SKM-1 treated with dmso at 0.1 percent for 144 hours (cell line): ENCODE measurements around the gene TSPAN14.

Experiments used
- DNase-seq: peaks from one replicate; lab custom pipeline; 2025; ENCODE audit not compliant: unreplicated experiment; lab: John Stamatoyannopoulos, UW

Gene TSPAN14

DNA sequence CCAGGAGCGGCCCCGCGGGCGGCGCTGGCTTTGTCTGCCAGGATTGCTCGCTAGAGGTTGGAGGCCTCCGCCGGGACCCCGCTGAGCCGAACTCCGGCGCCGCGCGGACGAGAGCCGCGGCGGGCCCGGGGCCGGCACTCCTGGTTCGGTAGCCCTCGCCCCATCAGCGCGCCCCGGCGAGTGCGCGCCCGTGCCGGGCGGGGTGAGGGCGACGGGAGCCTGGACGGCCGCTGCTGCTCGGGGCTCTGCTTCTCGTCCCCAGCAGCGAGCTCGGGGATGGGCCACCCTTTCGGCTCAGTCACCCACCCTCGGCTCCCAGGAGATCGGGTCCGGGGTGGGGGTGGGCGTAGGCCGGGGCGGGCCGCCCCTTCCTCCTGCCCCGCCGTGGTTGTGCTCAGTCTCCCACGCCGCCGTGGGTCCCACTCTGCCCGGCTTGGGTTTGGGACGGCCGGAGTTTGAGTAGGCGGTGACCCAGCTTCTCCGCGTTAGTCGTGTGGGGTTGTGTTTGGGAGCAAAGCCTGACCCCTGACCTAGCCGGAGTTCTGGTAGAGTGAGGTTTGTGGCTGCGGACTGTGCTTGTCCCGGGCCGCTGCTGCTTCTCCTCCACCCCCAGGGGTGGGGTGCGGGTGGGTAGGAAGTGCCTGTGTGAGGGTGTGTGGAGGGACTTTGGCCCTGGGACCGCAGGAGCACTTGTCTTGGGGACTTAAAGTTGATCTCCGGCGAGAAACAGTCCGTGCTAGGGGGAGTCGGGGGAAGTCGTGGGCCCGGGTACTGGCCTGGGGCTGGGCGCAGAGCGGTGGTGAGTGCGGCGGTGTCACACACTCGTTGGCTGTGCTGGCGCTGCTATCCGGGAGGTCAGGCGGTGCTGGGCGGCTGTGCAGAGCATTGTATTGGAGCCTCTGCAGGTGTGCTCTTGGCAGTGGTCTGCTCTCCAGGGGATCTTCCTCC, 677 bp downstream of the TSPAN14 start:
- no peak for DNase-seq

GRCh38 chr10:80455461-80456349, 1.6 kb downstream of the TSPAN14 start:
- no peak for DNase-seq

DNA sequence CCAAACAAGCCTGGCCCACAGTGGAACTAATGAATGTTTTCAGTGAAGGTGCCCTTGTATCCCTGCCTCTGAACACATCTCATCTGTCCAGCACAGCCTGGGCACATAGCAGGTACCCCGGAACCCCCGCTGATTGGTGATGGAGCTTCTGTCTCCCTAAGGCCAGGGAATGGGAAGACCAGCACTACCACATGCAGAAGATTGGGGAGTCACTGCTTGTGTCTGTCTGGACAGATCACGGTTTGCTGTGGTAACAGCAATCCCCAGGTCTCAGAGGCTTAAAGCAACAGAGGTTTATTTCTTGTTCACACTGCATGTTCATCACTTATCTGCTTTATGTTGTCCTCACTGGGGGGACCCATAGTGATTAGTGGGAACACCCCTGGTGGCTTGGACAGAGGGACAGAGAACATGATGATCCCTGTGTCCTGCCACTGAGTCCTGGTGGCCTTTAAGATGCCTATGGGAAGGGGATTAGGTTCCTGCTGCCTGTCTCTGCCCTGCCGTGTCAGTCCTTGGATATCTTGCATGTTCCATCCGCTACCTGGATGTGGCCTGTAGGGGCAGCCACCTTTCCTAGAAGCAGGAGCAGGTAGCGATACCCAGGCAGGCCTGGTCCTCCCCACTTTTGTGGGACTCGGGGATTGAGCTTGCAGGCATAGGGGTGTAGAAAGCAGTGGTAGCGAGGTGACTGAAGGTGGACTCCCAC, 3.6 kb downstream of the TSPAN14 start:
- no peak for DNase-seq

DNA sequence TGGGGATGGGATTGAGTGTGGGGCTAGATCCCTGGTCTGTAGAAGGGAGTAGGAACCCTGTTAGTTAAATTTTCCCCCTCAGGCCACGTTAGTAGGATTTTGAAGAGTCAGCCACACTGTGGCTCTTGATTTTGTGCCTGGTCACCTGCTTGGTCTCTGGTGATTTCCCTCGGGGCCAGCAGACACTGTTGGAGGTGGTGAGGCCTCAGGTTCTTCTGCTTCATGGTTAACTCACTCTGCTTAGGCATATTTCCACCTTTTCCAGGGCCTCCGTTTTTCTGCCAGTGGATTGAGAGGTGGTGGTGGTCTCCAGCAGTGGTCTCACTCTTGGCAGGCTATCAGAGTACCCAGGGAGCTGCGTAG, 4.1 kb downstream of the TSPAN14 start:
- DNase-seq, result no peak

DNA sequence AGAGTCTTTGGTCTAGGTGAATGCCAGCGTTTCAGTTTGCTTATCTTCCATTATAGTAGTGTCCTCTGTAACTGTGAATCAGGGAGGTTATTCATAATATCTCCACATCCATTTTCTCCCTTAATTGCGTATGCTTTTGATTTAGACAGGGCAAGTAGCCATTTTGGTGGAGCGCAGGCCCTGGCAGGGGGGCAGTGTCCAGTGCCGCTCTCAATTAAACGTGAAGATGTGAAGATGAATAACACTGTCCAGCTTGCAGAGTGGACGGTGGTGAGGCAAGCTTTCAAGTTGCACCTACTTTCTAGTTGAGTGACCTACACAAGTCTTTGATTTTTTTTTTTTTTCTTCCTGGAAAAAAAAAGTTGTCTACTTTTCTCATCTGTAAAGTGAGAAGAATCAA, 4.5 kb downstream of the TSPAN14 start:
- DNase-seq, result no peak

DNA sequence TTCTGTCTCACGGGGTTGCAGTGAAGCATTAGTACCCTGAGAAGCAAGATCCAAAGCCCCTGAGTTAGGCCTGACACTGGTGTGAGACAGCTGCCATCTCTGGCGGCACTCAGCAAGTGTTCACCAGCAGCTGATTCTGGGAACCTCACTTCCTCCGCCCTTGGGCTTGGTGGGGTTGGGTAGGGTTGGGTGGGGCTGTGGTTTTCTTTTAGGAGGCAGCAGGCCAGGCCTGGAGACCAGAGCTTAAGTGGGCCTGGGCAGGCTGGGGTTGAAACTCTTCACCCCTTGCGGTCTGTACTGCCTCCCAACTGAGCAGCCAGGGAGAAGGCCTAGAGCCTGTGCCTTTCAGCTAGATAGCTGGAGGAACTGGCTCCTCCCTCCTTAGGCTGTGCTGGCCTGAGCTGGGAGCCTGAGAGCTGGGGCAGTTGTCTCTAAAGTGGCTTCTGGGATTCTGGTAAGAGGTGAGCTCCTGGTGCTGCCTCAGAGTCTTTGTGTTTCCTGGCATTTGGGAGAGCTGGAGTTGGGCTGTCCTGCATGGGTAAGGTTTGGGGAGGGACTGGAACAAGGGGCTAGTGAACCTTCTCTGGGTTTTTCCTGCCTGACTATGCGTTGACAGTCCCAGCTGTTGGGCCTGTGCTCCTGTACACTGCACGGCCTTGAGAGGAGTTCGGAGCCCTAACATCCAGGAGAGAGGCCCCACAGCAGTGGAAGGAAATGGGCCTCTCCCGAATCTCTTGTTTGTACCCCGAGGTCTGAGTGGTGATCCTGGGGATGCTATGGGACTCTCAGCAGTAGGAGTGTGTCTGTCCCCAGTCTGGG, 5.1 kb downstream of the TSPAN14 start:
- peak; percentile 87 for DNase-seq

DNA sequence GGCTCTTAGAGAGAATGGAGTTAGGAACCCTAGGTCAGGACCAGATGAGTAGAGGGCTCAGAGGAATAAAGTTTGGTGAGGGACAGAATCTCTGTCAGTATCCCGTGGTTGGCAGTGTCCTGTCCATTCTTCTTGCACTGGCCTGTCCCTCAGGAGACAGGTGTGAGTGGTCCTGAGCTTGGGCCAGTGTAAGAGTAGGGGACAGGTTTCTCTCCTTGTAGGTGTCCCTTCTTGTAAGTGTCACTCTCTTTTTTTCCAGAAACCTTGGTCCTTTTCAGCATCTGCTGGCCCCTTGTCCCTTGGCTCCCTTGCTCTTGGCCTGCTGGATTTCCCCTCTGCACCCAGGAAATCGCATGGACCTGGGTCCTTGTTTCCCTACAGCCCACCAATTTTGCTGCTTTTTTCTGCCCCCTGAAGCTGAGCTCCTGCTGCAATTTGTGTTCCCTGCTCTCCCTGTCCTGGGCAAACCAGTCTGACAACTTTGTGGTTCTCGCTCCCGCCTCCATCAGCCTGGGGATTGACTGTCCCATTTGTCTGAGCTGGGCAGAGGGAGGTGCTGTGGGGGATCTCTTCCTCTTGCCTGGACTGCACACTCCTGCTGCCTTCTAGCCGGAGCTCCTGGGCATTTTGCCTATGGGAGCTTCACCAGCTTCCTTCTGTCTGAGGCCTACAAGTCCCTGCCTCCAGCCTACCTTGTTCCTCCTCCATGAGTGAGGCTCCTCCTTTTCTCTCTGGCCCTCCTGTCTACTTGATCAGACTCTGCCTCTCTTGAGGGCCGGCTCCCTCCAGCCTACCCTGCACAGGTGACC, 6.5 kb downstream of the TSPAN14 start:
- DNase-seq, result no peak

DNA sequence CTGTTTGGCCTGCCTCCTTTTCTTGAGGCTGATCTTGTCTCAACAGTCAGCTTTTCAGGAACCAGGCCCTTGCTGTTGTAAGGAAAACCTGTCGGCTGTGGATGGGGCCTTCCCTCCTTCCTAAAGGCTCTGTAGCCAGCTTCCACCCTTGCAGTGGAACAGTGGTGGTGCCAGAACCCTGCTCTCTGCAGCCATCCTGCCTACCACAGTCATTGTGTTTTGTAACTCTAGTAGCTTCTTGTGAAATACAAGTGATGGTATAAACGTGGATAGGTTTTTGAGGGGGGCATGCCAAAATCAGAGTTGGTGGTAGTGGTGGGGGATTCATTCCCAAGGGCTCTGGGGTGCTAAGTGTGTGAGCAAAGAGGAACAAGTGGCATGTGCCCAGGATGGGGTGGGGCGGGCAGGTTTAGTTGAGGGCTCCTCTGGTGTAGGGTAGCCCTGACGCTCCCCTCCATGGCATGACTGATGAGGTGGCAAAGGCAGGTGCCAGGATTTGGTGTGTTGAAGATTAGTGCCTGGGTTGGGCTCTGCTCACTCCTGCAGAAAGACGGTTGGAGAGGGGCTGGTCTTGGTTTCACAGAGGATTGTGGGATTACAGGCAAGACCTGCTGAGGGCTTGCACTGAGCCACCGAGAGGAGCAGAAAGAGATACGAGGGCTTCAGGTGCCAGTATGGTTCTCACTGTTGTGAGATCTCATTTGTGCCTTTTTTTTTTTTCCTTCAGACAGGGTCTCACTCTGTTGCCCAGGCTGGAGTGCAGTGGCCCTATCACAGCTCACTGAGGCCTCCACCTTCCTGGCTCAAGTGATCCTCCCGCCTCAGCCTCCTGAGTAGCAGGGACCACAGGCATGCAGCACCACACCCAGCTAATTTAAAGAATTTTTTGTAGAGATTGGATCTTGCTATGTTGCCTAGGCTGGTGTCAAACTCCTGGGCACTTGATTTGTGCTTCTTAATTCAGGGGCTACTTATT, 7.4 kb downstream of the TSPAN14 start:
- DNase-seq, result no peak

DNA sequence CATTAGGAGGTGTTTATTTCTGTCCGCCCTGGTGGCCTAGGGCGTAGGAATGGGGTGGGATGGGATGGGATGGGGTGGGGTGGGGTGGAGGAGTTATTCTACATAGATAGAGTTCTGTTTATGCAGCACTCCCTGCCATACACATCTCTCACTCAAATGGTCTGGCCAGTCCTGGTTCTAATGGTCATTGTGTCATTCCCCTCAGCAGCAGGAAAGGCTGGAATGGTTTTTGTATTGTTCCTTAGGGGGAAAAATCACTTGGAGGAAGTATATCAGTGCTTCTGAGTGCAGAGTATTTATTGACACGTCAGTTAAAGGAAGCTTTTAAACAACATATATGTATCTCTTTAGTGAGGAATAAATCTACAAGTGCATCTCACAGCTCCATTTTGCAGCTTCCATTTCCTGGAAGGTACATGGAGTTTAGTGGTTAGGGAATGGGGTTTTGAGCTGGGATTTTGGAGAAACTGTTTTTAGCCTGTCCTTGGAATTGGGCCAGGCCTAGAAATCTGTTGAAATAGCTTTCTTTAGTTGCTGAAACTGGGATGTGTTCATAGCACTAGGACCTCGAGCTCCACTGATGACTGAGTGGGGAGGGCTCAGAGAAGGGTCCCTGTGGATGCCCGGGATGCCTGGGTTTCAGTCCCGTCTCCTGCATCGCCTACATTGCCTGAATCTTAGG, 8.3 kb downstream of the TSPAN14 start:
- DNase-seq, result no peak

DNA sequence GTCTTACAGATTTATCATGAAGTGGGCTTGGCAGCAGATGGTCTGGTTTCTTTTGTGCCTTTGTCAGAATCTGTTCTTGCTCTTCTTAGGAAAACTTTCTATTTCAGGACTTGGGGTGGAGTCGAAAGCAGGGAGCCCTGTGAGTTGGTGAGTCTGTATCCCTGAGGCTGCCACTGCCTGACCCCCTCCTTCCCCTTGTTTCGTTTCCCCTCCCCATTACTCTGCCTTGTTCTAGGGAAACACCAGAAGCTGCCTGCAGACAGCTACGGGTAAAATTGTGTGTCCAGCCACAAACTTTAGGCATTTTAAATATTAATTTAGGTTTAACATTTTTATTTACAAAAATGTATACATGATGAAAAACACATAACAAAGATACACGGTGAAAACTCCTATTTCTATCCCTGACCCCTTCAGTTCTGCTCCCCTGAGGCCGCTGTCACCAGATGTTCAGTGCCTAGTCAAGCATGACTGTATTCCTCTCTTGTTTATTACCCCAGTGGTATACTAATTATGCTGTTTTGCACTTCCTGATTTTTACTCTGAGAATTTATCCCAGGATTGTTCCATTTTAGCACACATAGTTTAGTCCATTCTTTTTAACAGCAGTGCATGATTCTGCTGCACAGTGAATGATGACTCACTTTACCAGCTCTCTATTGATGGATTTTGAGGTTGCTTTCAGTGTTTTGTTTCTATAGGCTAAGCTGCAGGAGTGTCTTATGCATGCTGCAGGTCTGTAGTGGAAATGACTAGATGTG, 9.1 kb downstream of the TSPAN14 start:
- DNase-seq, result no peak

GRCh38 chr10:80463868-80464267, 9.8 kb downstream of the TSPAN14 start:
- no peak for DNase-seq

- no peak for DNase-seq
Measured at GRCh38 chr10:80464557-80465450, 10.7 kb downstream of the TSPAN14 start.

DNA sequence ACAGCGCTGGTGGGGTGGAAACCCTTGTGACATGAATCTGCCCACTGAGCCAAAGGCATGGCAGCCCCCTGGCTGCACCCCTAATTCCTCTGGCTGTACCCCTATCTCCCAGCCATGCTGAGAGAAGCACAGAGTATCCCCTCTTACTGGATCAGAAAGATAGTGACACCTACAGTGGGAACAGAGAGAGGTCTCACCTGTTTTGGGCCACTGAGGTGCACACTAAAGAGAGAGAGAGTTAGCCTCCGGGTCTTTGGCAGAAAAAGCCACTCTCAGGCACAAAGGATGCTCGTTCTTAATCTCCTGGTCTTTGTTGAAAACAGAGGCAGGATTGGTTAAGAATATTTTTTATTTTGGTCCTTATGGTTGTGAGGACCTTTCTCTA, 11.3 kb downstream of the TSPAN14 start:
- no peak for DNase-seq

DNA sequence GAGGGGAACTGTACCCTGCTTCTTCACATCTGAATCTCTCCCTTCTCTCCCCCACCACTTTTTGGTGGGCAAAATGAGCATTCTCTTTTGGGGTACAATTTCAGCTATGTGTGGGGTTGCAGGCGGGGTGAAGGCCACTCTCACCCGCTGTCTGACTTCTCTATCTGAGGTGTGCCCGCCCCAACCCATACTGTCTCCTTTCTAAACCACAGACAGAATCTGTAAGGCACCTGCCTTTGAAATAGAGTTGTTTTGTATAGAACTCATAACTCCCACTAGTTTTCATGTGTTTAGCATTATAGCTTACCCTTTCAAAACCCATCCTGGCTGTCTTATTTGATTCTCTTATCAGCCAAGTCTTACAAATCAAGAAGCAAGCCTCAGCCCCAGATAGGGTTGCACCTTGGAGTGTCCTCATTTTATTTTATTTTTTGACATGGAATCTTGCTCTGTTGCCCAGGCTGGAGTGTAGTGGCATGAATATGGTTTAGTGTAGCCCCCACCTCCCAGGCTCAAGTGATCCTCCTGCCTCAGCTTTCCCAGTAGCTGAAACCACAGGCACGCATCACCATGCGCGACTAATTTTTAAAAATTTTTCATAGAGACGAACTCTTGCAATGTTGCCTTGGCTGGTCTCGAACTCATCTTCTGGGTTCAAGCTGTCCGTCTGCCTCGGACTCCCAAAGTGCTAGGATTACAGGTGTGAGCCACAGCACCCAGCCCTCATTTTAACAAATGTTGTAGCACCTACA, 11.9 kb downstream of the TSPAN14 start:
- no peak for DNase-seq

- DNase-seq, result no peak
Measured at GRCh38 chr10:80466724-80467326, 12.7 kb downstream of the TSPAN14 start.
